ENCODE data around the gene EIF5.

The EIF5 gene

GRCh38 chr14:103313704-103314103 lies 20.3 kb upstream of the EIF5 start:
- Histone ChIP-seq H3K36me3 (ENCODE audit: control insufficient read depth, insufficient read depth, low read length) (no peaks in the 10 kb centered on the region), H3K4me1 (ENCODE audit: control insufficient read depth, insufficient read depth, low read length) (peaks cover 7% of the 10 kb centered on the region), H3K4me3 (ENCODE audit: low read depth, low read length) (no peak overlapping the region), H3K27me3 (ENCODE audit: control insufficient read depth, insufficient read depth, low read length) (no peaks in the 10 kb centered on the region), H3K9ac (ENCODE audit: low read depth, low read length) (no peak overlapping the region), H3K9me3 (ENCODE audit: control insufficient read depth, insufficient read depth, low read length) (no peaks in the 10 kb centered on the region)

GRCh38 chr14:103314496-103315277 lies 19.4 kb upstream of the EIF5 start:
- H3K36me3 ChIP-seq (ENCODE audit: control insufficient read depth, insufficient read depth, low read length), result no peaks in the 10 kb centered on the region
- H3K9ac ChIP-seq (ENCODE audit: low read depth, low read length), result no peak overlapping the region
- H3K27me3 ChIP-seq (ENCODE audit: control insufficient read depth, insufficient read depth, low read length), result no peaks in the 10 kb centered on the region
- peaks cover 7% of the 10 kb centered on the region for H3K4me1 ChIP-seq (ENCODE audit: control insufficient read depth, insufficient read depth, low read length)
- no peak overlapping the region for H3K4me3 ChIP-seq (ENCODE audit: low read depth, low read length)
- H3K9me3 ChIP-seq (ENCODE audit: control insufficient read depth, insufficient read depth, low read length), result no peaks in the 10 kb centered on the region

- H3K9ac ChIP-seq (ENCODE audit: low read depth, low read length), result no peak overlapping the region
- H3K36me3 ChIP-seq (ENCODE audit: control insufficient read depth, insufficient read depth, low read length), result no peaks in the 10 kb centered on the region
- H3K4me1 ChIP-seq (ENCODE audit: control insufficient read depth, insufficient read depth, low read length), result peaks cover 7% of the 10 kb centered on the region
- H3K9me3 ChIP-seq (ENCODE audit: control insufficient read depth, insufficient read depth, low read length), result no peaks in the 10 kb centered on the region
- no peaks in the 10 kb centered on the region for H3K27me3 ChIP-seq (ENCODE audit: control insufficient read depth, insufficient read depth, low read length)
- H3K4me3 ChIP-seq (ENCODE audit: low read depth, low read length), result no peak overlapping the region
Measured at GRCh38 chr14:103315351-103315911, 18.6 kb upstream of the EIF5 start.

- peaks cover 7% of the 10 kb centered on the region for H3K4me1 ChIP-seq (ENCODE audit: control insufficient read depth, insufficient read depth, low read length)
- H3K9me3 ChIP-seq (ENCODE audit: control insufficient read depth, insufficient read depth, low read length), result no peaks in the 10 kb centered on the region
- no peaks in the 10 kb centered on the region for H3K27me3 ChIP-seq (ENCODE audit: control insufficient read depth, insufficient read depth, low read length)
- no peak overlapping the region for H3K9ac ChIP-seq (ENCODE audit: low read depth, low read length)
- H3K4me3 ChIP-seq (ENCODE audit: low read depth, low read length), result no peak overlapping the region
- H3K36me3 ChIP-seq (ENCODE audit: control insufficient read depth, insufficient read depth, low read length), result no peaks in the 10 kb centered on the region
Measured at GRCh38 chr14:103315941-103316340, 18.1 kb upstream of the EIF5 start.

- no peak overlapping the region for H3K9ac ChIP-seq (ENCODE audit: low read depth, low read length)
- no peaks in the 10 kb centered on the region for H3K36me3 ChIP-seq (ENCODE audit: control insufficient read depth, insufficient read depth, low read length)
- no peak overlapping the region for H3K4me3 ChIP-seq (ENCODE audit: low read depth, low read length)
- H3K27me3 ChIP-seq (ENCODE audit: control insufficient read depth, insufficient read depth, low read length), result no peaks in the 10 kb centered on the region
- H3K9me3 ChIP-seq (ENCODE audit: control insufficient read depth, insufficient read depth, low read length), result no peaks in the 10 kb centered on the region
- H3K4me1 ChIP-seq (ENCODE audit: control insufficient read depth, insufficient read depth, low read length), result peaks cover 7% of the 10 kb centered on the region
Measured at GRCh38 chr14:103316721-103317121, 17.3 kb upstream of the EIF5 start.

- Histone ChIP-seq H3K4me3 (ENCODE audit: low read depth, low read length) (no peak overlapping the region), H3K9ac (ENCODE audit: low read depth, low read length) (peak overlapping the region; percentile 54), H3K9me3 (ENCODE audit: control insufficient read depth, insufficient read depth, low read length) (no peaks in the 10 kb centered on the region), H3K4me1 (ENCODE audit: control insufficient read depth, insufficient read depth, low read length) (peaks cover 7% of the 10 kb centered on the region), H3K36me3 (ENCODE audit: control insufficient read depth, insufficient read depth, low read length) (no peaks in the 10 kb centered on the region), H3K27me3 (ENCODE audit: control insufficient read depth, insufficient read depth, low read length) (no peaks in the 10 kb centered on the region)
Measured at GRCh38 chr14:103317251-103317650, 16.8 kb upstream of the EIF5 start.

GRCh38 chr14:103317976-103318580 lies 16.0 kb upstream of the EIF5 start:
- no peaks in the 10 kb centered on the region for H3K36me3 ChIP-seq (ENCODE audit: control insufficient read depth, insufficient read depth, low read length)
- H3K4me1 ChIP-seq (ENCODE audit: control insufficient read depth, insufficient read depth, low read length), result peaks cover 7% of the 10 kb centered on the region
- H3K9ac ChIP-seq (ENCODE audit: low read depth, low read length), result no peak overlapping the region
- no peaks in the 10 kb centered on the region for H3K9me3 ChIP-seq (ENCODE audit: control insufficient read depth, insufficient read depth, low read length)
- no peak overlapping the region for H3K4me3 ChIP-seq (ENCODE audit: low read depth, low read length)
- H3K27me3 ChIP-seq (ENCODE audit: control insufficient read depth, insufficient read depth, low read length), result no peaks in the 10 kb centered on the region

GRCh38 chr14:103318750-103319419 lies 15.2 kb upstream of the EIF5 start:
- H3K9me3 ChIP-seq (ENCODE audit: control insufficient read depth, insufficient read depth, low read length), result no peaks in the 10 kb centered on the region
- no peak overlapping the region for H3K9ac ChIP-seq (ENCODE audit: low read depth, low read length)
- no peaks in the 10 kb centered on the region for H3K27me3 ChIP-seq (ENCODE audit: control insufficient read depth, insufficient read depth, low read length)
- H3K36me3 ChIP-seq (ENCODE audit: control insufficient read depth, insufficient read depth, low read length), result no peaks in the 10 kb centered on the region
- H3K4me3 ChIP-seq (ENCODE audit: low read depth, low read length), result no peak overlapping the region
- H3K4me1 ChIP-seq (ENCODE audit: control insufficient read depth, insufficient read depth, low read length), result peaks cover 7% of the 10 kb centered on the region

- Histone ChIP-seq H3K9ac (ENCODE audit: low read depth, low read length) (no peak overlapping the region), H3K4me1 (ENCODE audit: control insufficient read depth, insufficient read depth, low read length) (peaks cover 7% of the 10 kb centered on the region), H3K4me3 (ENCODE audit: low read depth, low read length) (no peak overlapping the region)
Measured at GRCh38 chr14:103319422-103319821, 14.6 kb upstream of the EIF5 start.

GRCh38 chr14:103326078-103326477 lies 8.0 kb upstream of the EIF5 start:
- no peak overlapping the region for H3K9ac ChIP-seq (ENCODE audit: low read depth, low read length)
- H3K27me3 ChIP-seq (ENCODE audit: control insufficient read depth, insufficient read depth, low read length), result no peaks in the 10 kb centered on the region
- H3K36me3 ChIP-seq (ENCODE audit: control insufficient read depth, insufficient read depth, low read length), result no peaks in the 10 kb centered on the region
- no peak overlapping the region for H3K4me3 ChIP-seq (ENCODE audit: low read depth, low read length)
- no peaks in the 10 kb centered on the region for H3K9me3 ChIP-seq (ENCODE audit: control insufficient read depth, insufficient read depth, low read length)
- peaks cover 7% of the 10 kb centered on the region for H3K4me1 ChIP-seq (ENCODE audit: control insufficient read depth, insufficient read depth, low read length)

More at GRCh38 chr14:103319422-103319821, 14.6 kb upstream of the EIF5 start:
- H3K36me3 ChIP-seq (ENCODE audit: control insufficient read depth, insufficient read depth, low read length), result no peaks in the 10 kb centered on the region
- H3K27me3 ChIP-seq (ENCODE audit: control insufficient read depth, insufficient read depth, low read length), result no peaks in the 10 kb centered on the region
- H3K9me3 ChIP-seq (ENCODE audit: control insufficient read depth, insufficient read depth, low read length), result no peaks in the 10 kb centered on the region

GRCh38 chr14:103328941-103329340 lies 5.1 kb upstream of the EIF5 start:
- no peaks in the 10 kb centered on the region for H3K27me3 ChIP-seq (ENCODE audit: control insufficient read depth, insufficient read depth, low read length)
- no peak overlapping the region for H3K4me3 ChIP-seq (ENCODE audit: low read depth, low read length)
- no peaks in the 10 kb centered on the region for H3K9me3 ChIP-seq (ENCODE audit: control insufficient read depth, insufficient read depth, low read length)
- no peak overlapping the region for H3K9ac ChIP-seq (ENCODE audit: low read depth, low read length)
- peaks cover 11% of the 10 kb centered on the region for H3K4me1 ChIP-seq (ENCODE audit: control insufficient read depth, insufficient read depth, low read length)
- H3K36me3 ChIP-seq (ENCODE audit: control insufficient read depth, insufficient read depth, low read length), result no peaks in the 10 kb centered on the region

All from iPS-15b (cell line).